GM12878 (cell line): ENCODE results near the gene MMP20. TPM values are rescaled to one million over a fixed set of nuclear protein-coding genes. Genes with fewer than 3 reads are reported as not detected.

Source experiments
- BMI1 ChIP-seq: fragments of 450-650 bp; IDR thresholded peaks from 2 replicates; pipeline ENCODE4 v1.6.1; 2016; ENCODE audit warnings: mild to moderate bottlenecking, moderate library complexity, borderline replicate concordance
- CBFB ChIP-seq: IDR thresholded peaks from 2 replicates; pipeline ENCODE4 v1.6.1; 2016; ENCODE audit warnings: antibody characterized with exemption, low read depth
- CHD1 ChIP-seq: IDR thresholded peaks from 2 replicates; pipeline ENCODE4 v1.6.1; 2012; ENCODE audit warnings: low read depth, low read length, improper control_type of control experiment
- CREM ChIP-seq: IDR thresholded peaks from 2 replicates; pipeline ENCODE4 v1.6.1; 2014; ENCODE audit warnings: antibody characterized with exemption, low read depth
- CUX1 ChIP-seq: IDR thresholded peaks from 2 replicates; pipeline ENCODE4 v1.6.1; 2012; ENCODE audit warnings: improper control_type of control experiment, low read depth, low read length; ENCODE audit not compliant: insufficient replicate concordance
- DPF2 ChIP-seq: fragments of 450-650 bp; IDR thresholded peaks from 2 replicates; pipeline ENCODE4 v1.6.1; 2017; ENCODE audit warnings: mild to moderate bottlenecking
- FOS ChIP-seq: IDR thresholded peaks from 3 replicates; pipeline ENCODE4 v1.6.1; 2011; ENCODE audit warnings: borderline replicate concordance; ENCODE audit not compliant: insufficient read length; ENCODE audit errors: extremely low read depth
- FOXM1 ChIP-seq: IDR thresholded peaks from 2 replicates; pipeline ENCODE4 v1.6.1; 2012; ENCODE audit warnings: low read depth, mild to moderate bottlenecking, inconsistent platforms, low read length, moderate library complexity
- GATAD2B ChIP-seq: fragments of 450-650 bp; conservative IDR thresholded peaks from 2 replicates; pipeline ENCODE4 v1.6.1; 2017; ENCODE audit warnings: low read depth, mild to moderate bottlenecking, moderate library complexity
- JUNB ChIP-seq: IDR thresholded peaks from 2 replicates; pipeline ENCODE4 v1.6.1; 2016; ENCODE audit warnings: antibody characterized with exemption, mild to moderate bottlenecking
- MEF2B ChIP-seq: fragments of 450-650 bp; IDR thresholded peaks from 2 replicates; pipeline ENCODE4 v1.6.1; 2018; ENCODE audit warnings: mild to moderate bottlenecking, moderate library complexity; ENCODE audit not compliant: partially characterized antibody, poor library complexity, severe bottlenecking
- MXI1 ChIP-seq: fragments of 150-350 bp; IDR thresholded peaks from 2 replicates; pipeline ENCODE4 v1.6.1; 2011; ENCODE audit warnings: low read depth, mild to moderate bottlenecking, inconsistent platforms, low read length, improper control_type of control experiment
- NFIC ChIP-seq: IDR thresholded peaks from 2 replicates; pipeline ENCODE4 v1.6.1; 2012; ENCODE audit warnings: low read depth, mild to moderate bottlenecking, inconsistent platforms, low read length, moderate library complexity
- NR2F1 ChIP-seq: fragments of 450-650 bp; conservative IDR thresholded peaks from 2 replicates; pipeline ENCODE4 v1.6.1; 2017; ENCODE audit warnings: mild to moderate bottlenecking
- PAX5 ChIP-seq: IDR thresholded peaks from 2 replicates; pipeline ENCODE4 v1.6.1; 2011; ENCODE audit warnings: low read depth, low read length, borderline replicate concordance
- POU2F2 ChIP-seq: IDR thresholded peaks from 3 replicates; pipeline ENCODE4 v1.6.1; 2011; ENCODE audit warnings: low read depth, mild to moderate bottlenecking, low read length, borderline replicate concordance
- RCOR1 ChIP-seq: conservative IDR thresholded peaks from 2 replicates; pipeline ENCODE4 v1.6.1; 2012; ENCODE audit warnings: low read depth, low read length, improper control_type of control experiment
- SKIL ChIP-seq: fragments of 450-650 bp; IDR thresholded peaks from 2 replicates; pipeline ENCODE4 v1.6.1; 2017; ENCODE audit warnings: mild to moderate bottlenecking, low read depth, inconsistent platforms; ENCODE audit not compliant: poor library complexity, severe bottlenecking
- YY1 ChIP-seq: IDR thresholded peaks from 2 replicates; pipeline ENCODE4 v1.6.1; 2011; ENCODE audit warnings: low read depth, mild to moderate bottlenecking, low read length
- polyA plus RNA-seq, 11 experiments: library from polyadenylated mRNA; depleted of rRNA in 4 of 11; unstranded in 6 of 11; stranded (reverse) in 5 of 11; fragments of >200 nt; fragmentation: Nextera tagmentation in 4 of 11; fragmentation: Illumina TruSeq in 1 of 11; extraction: Ambion mirVana in 4 of 11; extraction: Trizol in 1 of 11; gene quantifications; 1 replicate in 1 of 11; 2 replicates in 10 of 11; pipeline versions ENCODE4 v1.2.1 to v1.2.3, GENCODE V29; 2011 to 2016; ENCODE audit warnings: inconsistent platforms in 2 of 11, missing spikeins in 2 of 11, low read depth in 1 of 11
- total RNA-seq, 4 experiments: library from RNA; depleted of rRNA in 3 of 4; stranded (reverse); fragments of >200 nt in 3 of 4; fragmentation: Illumina TruSeq in 1 of 4; extraction: Trizol in 1 of 4; gene quantifications; 2 replicates each; pipeline versions ENCODE4 v1.2.1 to v1.2.3, GENCODE V29; 2013 to 2021
- TF ChIP-seq, protein P1 (sequence below): fragments of 450-650 bp; IDR thresholded peaks from 2 replicates; pipeline ENCODE4 v1.6.1; 2017; ENCODE audit warnings: mild to moderate bottlenecking, moderate library complexity

MMP20 gene
- total and polyA plus RNA-seq, 10 of the 15 experiments (the other 5 are each of a cell fraction or from before 2014, with no cell fraction given), result 0.10 to 0.57 (median 0.19) TPM; not detected in 2

DNA sequence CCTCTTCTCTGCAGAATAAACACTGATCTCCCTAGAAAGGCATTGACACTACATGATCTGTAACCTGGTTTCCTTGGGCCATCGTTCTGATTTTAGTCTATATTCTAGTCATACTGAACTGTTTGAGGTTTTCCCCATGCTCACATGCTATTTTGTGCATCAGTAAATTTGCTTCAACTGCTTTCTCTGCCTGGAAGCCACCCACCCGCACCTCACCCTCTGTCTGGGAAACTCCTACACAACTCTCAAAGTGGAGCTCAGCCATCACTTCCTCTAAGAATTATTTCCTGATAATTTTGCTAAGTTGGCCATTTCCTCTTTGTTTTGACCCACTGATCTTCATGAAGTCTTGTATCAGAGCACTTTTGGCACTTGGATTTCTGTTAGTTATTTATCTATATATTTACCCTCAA is 36.1 kb downstream of the MMP20 start (continued):
- TF ChIP-seq RCOR1 (0 out of 2 replicates have a peak, but pooled peaks have one; percentile 76), NR2F1 (peak; percentile 67), CREM (peak; percentile 89), JUNB (peak; percentile 95), CUX1 (peak; percentile 59), MXI1 (no peak), FOS (no peak), POU2F2 (peak; percentile 57; the same call in 2 of the 3 replicates), CHD1 (no peak), YY1 (0 out of 2 replicates have a peak, but pooled peaks have one; percentile 54), NFIC (peak; percentile 98), SKIL (peak; percentile 87), PAX5 (peak; percentile 85; the same call in 1 of the 2 replicates), DPF2 (peak; percentile 78), BMI1 (no peak; the same call in 1 of the 2 replicates), GATAD2B (peak; percentile 60; the same call in 1 of the 2 replicates), CBFB (peak; percentile 64; the same call in 1 of the 2 replicates), FOXM1 (peak; percentile 93), MEF2B (peak; percentile 83)
- TF ChIP-seq, protein P1, sequence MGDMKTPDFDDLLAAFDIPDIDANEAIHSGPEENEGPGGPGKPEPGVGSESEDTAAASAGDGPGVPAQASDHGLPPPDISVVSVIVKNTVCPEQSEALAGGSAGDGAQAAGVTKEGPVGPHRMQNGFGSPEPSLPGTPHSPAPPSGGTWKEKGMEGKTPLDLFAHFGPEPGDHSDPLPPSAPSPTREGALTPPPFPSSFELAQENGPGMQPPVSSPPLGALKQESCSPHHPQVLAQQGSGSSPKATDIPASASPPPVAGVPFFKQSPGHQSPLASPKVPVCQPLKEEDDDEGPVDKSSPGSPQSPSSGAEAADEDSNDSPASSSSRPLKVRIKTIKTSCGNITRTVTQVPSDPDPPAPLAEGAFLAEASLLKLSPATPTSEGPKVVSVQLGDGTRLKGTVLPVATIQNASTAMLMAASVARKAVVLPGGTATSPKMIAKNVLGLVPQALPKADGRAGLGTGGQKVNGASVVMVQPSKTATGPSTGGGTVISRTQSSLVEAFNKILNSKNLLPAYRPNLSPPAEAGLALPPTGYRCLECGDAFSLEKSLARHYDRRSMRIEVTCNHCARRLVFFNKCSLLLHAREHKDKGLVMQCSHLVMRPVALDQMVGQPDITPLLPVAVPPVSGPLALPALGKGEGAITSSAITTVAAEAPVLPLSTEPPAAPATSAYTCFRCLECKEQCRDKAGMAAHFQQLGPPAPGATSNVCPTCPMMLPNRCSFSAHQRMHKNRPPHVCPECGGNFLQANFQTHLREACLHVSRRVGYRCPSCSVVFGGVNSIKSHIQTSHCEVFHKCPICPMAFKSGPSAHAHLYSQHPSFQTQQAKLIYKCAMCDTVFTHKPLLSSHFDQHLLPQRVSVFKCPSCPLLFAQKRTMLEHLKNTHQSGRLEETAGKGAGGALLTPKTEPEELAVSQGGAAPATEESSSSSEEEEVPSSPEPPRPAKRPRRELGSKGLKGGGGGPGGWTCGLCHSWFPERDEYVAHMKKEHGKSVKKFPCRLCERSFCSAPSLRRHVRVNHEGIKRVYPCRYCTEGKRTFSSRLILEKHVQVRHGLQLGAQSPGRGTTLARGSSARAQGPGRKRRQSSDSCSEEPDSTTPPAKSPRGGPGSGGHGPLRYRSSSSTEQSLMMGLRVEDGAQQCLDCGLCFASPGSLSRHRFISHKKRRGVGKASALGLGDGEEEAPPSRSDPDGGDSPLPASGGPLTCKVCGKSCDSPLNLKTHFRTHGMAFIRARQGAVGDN, result peak; percentile 69
